HepG2 (cell line): ENCODE results near the gene MTHFD2L. TPM values are rescaled to one million over a fixed set of nuclear protein-coding genes. Genes with fewer than 3 reads are reported as not detected.

Experiments
- ATAC-seq: fragments of 200-7000 bp; cut with Tn5 transposase; 3 replicates; pipeline ENCODE4 v1.9.1; 2020; ENCODE audit warnings: mild to moderate bottlenecking, moderate library complexity
- BruUV-seq: library from RNA; stranded (reverse); fragments of 400-500 nt; replicated peaks from 2 replicates; lab custom pipeline; 2021; lab: Mats Ljungman, UMichigan
- CTCF ChIA-PET: fragments of 300-600 bp; formaldehyde crosslinking; extraction: SDS; loops from one replicate; lab custom pipeline; 2021; ENCODE audit warnings: low total read pairs, inconsistent platforms, low intra/inter-chr PET ratio; lab: Yijun Ruan, JAX
- POLR2A ChIA-PET: fragments of 350-600 bp; sonication (Branson Sonifier 250); formaldehyde crosslinking; loops from one replicate; lab custom pipeline; 2020; ENCODE audit warnings: antibody characterized with exemption, inconsistent platforms; lab: Yijun Ruan, JAX
- DNase-seq: peaks from one replicate; pipeline ENCODE4 v3.0.0-alpha.2; 2015; ENCODE audit warnings: low spot score
- FAIRE-seq: peaks from 3 replicates; lab custom pipeline; 2011; peaks lifted over from hg19 to GRCh38; lab: Jason Lieb, UNC
- H2AFZ ChIP-seq: one replicate; pipeline ENCODE4 v1.6.1; 2011; ENCODE audit warnings: low read length, inconsistent platforms
- H3K27ac ChIP-seq: fragments of 300-600 bp; 3 replicates; pipeline ENCODE4 v1.8.0; 2011; ENCODE audit warnings: mixed run types, mild to moderate bottlenecking, mixed read lengths, low read length, inconsistent platforms; ENCODE audit not compliant: insufficient read depth; ENCODE audit errors: extremely low read length
- H3K27me3 ChIP-seq, 2 experiments: fragments of 200-600 bp in 1 of 2; 2 replicates in 1 of 2; 3 replicates in 1 of 2; pipeline versions ENCODE4 v1.6.0 to v1.8.0; 2011; ENCODE audit warnings: low read length in 2 of 2, mild to moderate bottlenecking in 2 of 2, moderate library complexity in 2 of 2, inconsistent platforms in 1 of 2; ENCODE audit not compliant: insufficient read depth in 2 of 2, control insufficient read depth in 1 of 2
- H3K36me3 ChIP-seq, 2 experiments: fragments of 200-600 bp in 1 of 2; replicated peaks in 1 of 2; 2 replicates in 1 of 2; 3 replicates in 1 of 2; pipeline versions ENCODE4 v1.5.1 to v1.8.0; 2011; ENCODE audit warnings: low read length in 2 of 2, inconsistent platforms in 1 of 2; ENCODE audit not compliant: insufficient read depth in 2 of 2, control insufficient read depth in 1 of 2
- H3K4me1 ChIP-seq: 2 replicates; pipeline ENCODE4 v1.5.1; 2012; ENCODE audit warnings: low read length, inconsistent platforms; ENCODE audit not compliant: insufficient read depth
- H3K4me2 ChIP-seq: 2 replicates; pipeline ENCODE4 v1.6.0; 2011; ENCODE audit warnings: low read depth, low read length, inconsistent platforms
- H3K4me3 ChIP-seq, 3 experiments: fragments of 200-600 bp in 1 of 3; sonication (generic), shearing (Covaris generic) in 1 of 3; replicated peaks in 1 of 3; 2 replicates each; pipeline ENCODE4 v1.5.1; 2011 to 2016; ENCODE audit warnings: low read length in 3 of 3, inconsistent platforms in 2 of 3, low read depth in 2 of 3, mild to moderate bottlenecking in 2 of 3, control low read depth in 1 of 3, mixed read lengths in 1 of 3; ENCODE audit not compliant: insufficient read depth in 1 of 3
- H3K79me2 ChIP-seq: one replicate; pipeline ENCODE4 v1.6.1; 2011; ENCODE audit warnings: low read length, inconsistent platforms; ENCODE audit not compliant: insufficient read depth
- H3K9ac ChIP-seq: 2 replicates; pipeline ENCODE4 v1.6.0; 2011; ENCODE audit warnings: mild to moderate bottlenecking, low read depth, low read length, inconsistent platforms; ENCODE audit not compliant: insufficient read depth
- H3K9me3 ChIP-seq: 2 replicates; pipeline ENCODE4 v1.5.1; 2012; ENCODE audit warnings: mild to moderate bottlenecking, low read length
- H4K20me1 ChIP-seq: 2 replicates; pipeline ENCODE4 v1.6.0; 2011; ENCODE audit warnings: inconsistent platforms, mild to moderate bottlenecking, low read length, moderate library complexity; ENCODE audit not compliant: insufficient read depth
- ATF7-NPFF ChIP-seq: sonication (generic); formaldehyde crosslinking; IDR thresholded peaks from 2 replicates; pipeline ENCODE4 v1.8.1; 2023; ENCODE audit warnings: mild to moderate bottlenecking, low read depth, missing genetic modification reagents, moderate library complexity
- EEA1 ChIP-seq: sonication (generic); formaldehyde crosslinking; IDR thresholded peaks from 2 replicates; pipeline ENCODE4 v1.5.1; 2020; ENCODE audit warnings: mild to moderate bottlenecking, missing genetic modification reagents, borderline replicate concordance
- ELF4 ChIP-seq: sonication (generic); formaldehyde crosslinking; IDR thresholded peaks from 2 replicates; pipeline ENCODE4 v1.5.0; 2020; ENCODE audit warnings: missing genetic modification reagents, mild to moderate bottlenecking, moderate library complexity, borderline replicate concordance
- FOXC1 ChIP-seq: sonication (generic); formaldehyde crosslinking; IDR thresholded peaks from 2 replicates; pipeline ENCODE4 v1.8.0; 2022; ENCODE audit warnings: mild to moderate bottlenecking, missing genetic modification reagents, borderline replicate concordance
- HES4 ChIP-seq: sonication (generic); formaldehyde crosslinking; IDR thresholded peaks from 2 replicates; pipeline ENCODE4 v1.9.0; 2021; ENCODE audit warnings: mild to moderate bottlenecking, missing genetic modification reagents, borderline replicate concordance
- HNRNPK ChIP-seq: fragments of 200-400 bp; formaldehyde crosslinking; IDR thresholded peaks from 2 replicates; pipeline ENCODE4 v1.6.1; 2018; ENCODE audit warnings: low read length, low read depth, moderate library complexity, mild to moderate bottlenecking; ENCODE audit not compliant: poor library complexity, severe bottlenecking
- IRF9 ChIP-seq: sonication (generic); formaldehyde crosslinking; IDR thresholded peaks from 2 replicates; pipeline ENCODE4 v1.8.0; 2022; ENCODE audit warnings: missing genetic modification reagents, mild to moderate bottlenecking, borderline replicate concordance
- KDM5B ChIP-seq: sonication (generic); formaldehyde crosslinking; IDR thresholded peaks from 2 replicates; pipeline ENCODE4 v1.4.0; 2020; ENCODE audit warnings: missing genetic modification reagents, mild to moderate bottlenecking, borderline replicate concordance
- LCORL ChIP-seq, 2 experiments: fragments of 450-650 bp in 1 of 2; sonication (generic) in 1 of 2; formaldehyde crosslinking in 1 of 2; IDR thresholded peaks; 2 replicates each; pipeline versions ENCODE4 v1.5.0 to v1.6.1; 2017 to 2020; ENCODE audit warnings: antibody characterized with exemption in 1 of 2, missing genetic modification reagents in 1 of 2
- MAFF ChIP-seq: IDR thresholded peaks from 2 replicates; pipeline ENCODE4 v1.6.1; 2011; ENCODE audit warnings: low read depth, low read length, improper control_type of control experiment
- MLXIP ChIP-seq: sonication (generic); formaldehyde crosslinking; IDR thresholded peaks from 2 replicates; pipeline ENCODE4 v1.9.0; 2021; ENCODE audit warnings: missing genetic modification reagents, borderline replicate concordance
- MXD4 ChIP-seq: IDR thresholded peaks from 2 replicates; pipeline ENCODE4 v1.6.1; 2016; ENCODE audit warnings: mild to moderate bottlenecking, missing biosample characterization, missing genetic modification reagents
- U2AF2 ChIP-seq: fragments of 200-400 bp; formaldehyde crosslinking; IDR thresholded peaks from 2 replicates; pipeline ENCODE4 v1.6.1; 2017; ENCODE audit warnings: low read depth, mild to moderate bottlenecking, low read length
- ZIK1 ChIP-seq: sonication (generic); formaldehyde crosslinking; IDR thresholded peaks from 2 replicates; pipeline ENCODE4 v1.5.0; 2020; ENCODE audit warnings: mild to moderate bottlenecking, low read depth, missing genetic modification reagents, borderline replicate concordance
- ZKSCAN1 ChIP-seq: fragments of 150-350 bp; IDR thresholded peaks from 2 replicates; pipeline ENCODE4 v1.6.1; 2014; ENCODE audit warnings: low read length
- ZNF687 ChIP-seq: sonication (generic); formaldehyde crosslinking; IDR thresholded peaks from 2 replicates; pipeline ENCODE4 v1.5.1; 2020; ENCODE audit warnings: mild to moderate bottlenecking, missing genetic modification reagents, moderate library complexity
- ZSCAN22 ChIP-seq: sonication (generic); formaldehyde crosslinking; IDR thresholded peaks from 2 replicates; pipeline ENCODE4 v1.4.0; 2020; ENCODE audit warnings: mild to moderate bottlenecking, missing genetic modification reagents
- ZSCAN25 ChIP-seq: sonication (generic); formaldehyde crosslinking; IDR thresholded peaks from 2 replicates; pipeline ENCODE4 v1.8.0; 2022; ENCODE audit warnings: mild to moderate bottlenecking, missing genetic modification reagents
- WGBS: methylation state at CpG from one replicate; pipeline ENCODE4 v1.1.6; 2017; ENCODE audit warnings: low lambda C conversion rate; 5-methylcytosine and 5-hydroxymethylcytosine counted together
- in situ Hi-C: cut with HindIII; loops from 2 replicates; pipeline ENCODE4 v1.10.0; 2017; ENCODE audit warnings: low pct_unique_long_range_greater_than_20kb; ENCODE audit not compliant: extremely low pct_ligation_motif_present
- intact Hi-C: fragments of 100-400 bp; cut with micrococcal nuclease; formaldehyde crosslinking; loops from one replicate; pipeline ENCODE4 v1.10.0; 2022; ENCODE audit not compliant: unreplicated experiment
- polyA plus RNA-seq, 8 experiments: library from polyadenylated mRNA; depleted of rRNA in 3 of 8; stranded (reverse) in 7 of 8; unstranded in 1 of 8; fragments of >200 nt; fragmentation: Illumina TruSeq in 4 of 8; extraction: Trizol in 4 of 8; gene quantifications; 2 replicates each; pipeline versions ENCODE4 v1.2.1 to v1.2.3, GENCODE V29; 2011 to 2016; ENCODE audit warnings: low read depth in 4 of 8, missing spikeins in 1 of 8, mixed read lengths in 1 of 8; ENCODE audit not compliant: insufficient read depth in 1 of 8
- total RNA-seq, 5 experiments: library from RNA; depleted of rRNA; stranded (reverse); fragments of >200 nt; fragmentation: Illumina TruSeq; extraction: Trizol; gene quantifications; 2 replicates each; pipeline ENCODE4 v1.2.3, GENCODE V29; 2016; ENCODE audit warnings: low read depth in 1 of 5

The MTHFD2L gene
- total and polyA plus RNA-seq, 2 of the 13 experiments (the other 11 are each of a cell fraction or from before 2014, with no cell fraction given) = 10.5 to 14.9 TPM

- CTCF ChIA-PET = no interaction called here
- no peak for FAIRE-seq
- BruUV-seq = no TSS peak
- Histone ChIP-seq H3K36me3 (no peaks in the 10 kb centered on the region), H3K4me3 (no peak overlapping the region), H3K9me3 (no peaks in the 10 kb centered on the region), H4K20me1 (no peaks in the 10 kb centered on the region), H3K79me2 (no peaks in the 10 kb centered on the region), H3K4me1 (no peaks in the 10 kb centered on the region), H2AFZ (no peak overlapping the region), H3K9ac (no peak overlapping the region), H3K27ac (no peak overlapping the region), H3K4me2 (no peak overlapping the region), H3K27me3 (no peaks in the 10 kb centered on the region)
- WGBS = 47% methylated on average over 2 of the region's 2 CpGs
- ATAC-seq = no peak
- no peak for DNase-seq
- intact Hi-C loops = no loop called here
- POLR2A ChIA-PET = no interaction called here
- in situ Hi-C loops = no loop called here
- TF ChIP-seq ELF4 = no peak
- no peak for TF ChIP-seq KDM5B (CRISPR knock-in tag)
- no peak for TF ChIP-seq HNRNPK
- TF ChIP-seq MAFF = no peak
- TF ChIP-seq MXD4 = no peak
- no peak for TF ChIP-seq ZNF687
- TF ChIP-seq HES4 (CRISPR knock-in tag) = no peak
- no peak for TF ChIP-seq FOXC1 (CRISPR knock-in tag)
- TF ChIP-seq ATF7-NPFF (CRISPR knock-in tag) = no peak
- no peak for TF ChIP-seq U2AF2
- no peak for TF ChIP-seq LCORL (IDR thresholded peaks at IDR 0.05)
- TF ChIP-seq LCORL (CRISPR knock-in tag; IDR thresholded peaks at IDR 0.05) = no peak
- no peak for TF ChIP-seq ZSCAN25 (CRISPR knock-in tag)
- TF ChIP-seq MLXIP = no peak
- no peak for TF ChIP-seq ZKSCAN1
- TF ChIP-seq ZIK1 = no peak
- no peak for TF ChIP-seq EEA1 (CRISPR knock-in tag)
- TF ChIP-seq ZSCAN22 (CRISPR knock-in tag) = no peak
- no peak for TF ChIP-seq IRF9 (CRISPR knock-in tag)
Measured at GRCh38 chr4:74293558-74293957, 135.6 kb downstream of the MTHFD2L start.
